GM12891 (cell line): Measurements from ENCODE around the gene OPRL1.

Experiments
- POLR2A ChIP-seq: IDR thresholded peaks from 2 replicates; pipeline ENCODE4 v1.6.1; 2011; ENCODE audit warnings: low read depth, low read length, control low read depth
- SPI1 ChIP-seq: IDR thresholded peaks from 2 replicates; pipeline ENCODE4 v1.6.1; 2011; ENCODE audit warnings: low read depth, low read length, control low read depth

GRCh38 chr20:64062276-64062595, 17.6 kb upstream of the OPRL1 start:
- no peak for TF ChIP-seq POLR2A
- TF ChIP-seq SPI1: no peak
